Liver (tissue), 3 donors: ENCODE results near the gene SLC26A9.

Experiments
- GABPA ChIP-seq, 2 donors: IDR thresholded peaks in 1 of 2; conservative IDR thresholded peaks in 1 of 2; 2 replicates each; pipeline ENCODE4 v1.6.1; 2016; ENCODE audit warnings: antibody characterized with exemption in 2 of 2, mild to moderate bottlenecking in 1 of 2, moderate library complexity in 1 of 2
- JUND ChIP-seq, 2 donors: IDR thresholded peaks; 2 replicates each; pipeline ENCODE4 v1.6.1; 2016; ENCODE audit warnings: antibody characterized with exemption in 2 of 2
- RAD21 ChIP-seq, 2 donors: IDR thresholded peaks; 2 replicates each; pipeline ENCODE4 v1.6.1; 2016; ENCODE audit warnings: antibody characterized with exemption in 2 of 2, mild to moderate bottlenecking in 2 of 2
- SP1 ChIP-seq: IDR thresholded peaks from 2 replicates; pipeline ENCODE4 v1.6.1; 2018; ENCODE audit warnings: antibody characterized with exemption, mild to moderate bottlenecking
- TAF1 ChIP-seq: conservative IDR thresholded peaks from 2 replicates; pipeline ENCODE4 v1.6.1; 2016; ENCODE audit warnings: antibody characterized with exemption, mild to moderate bottlenecking
- TF ChIP-seq, protein P1 (sequence below): IDR thresholded peaks from 2 replicates; pipeline ENCODE4 v1.6.1; 2016; ENCODE audit warnings: antibody characterized with exemption, mild to moderate bottlenecking
- TF ChIP-seq, protein P2 (sequence below): fragments of 150-350 bp; IDR thresholded peaks from 2 replicates; pipeline ENCODE4 v1.5.1; 2017; ENCODE audit warnings: improper control_type of control experiment, low read depth, low read length; ENCODE audit not compliant: missing input control
- donor health status: healthy.
- donor health status: healthy.

GRCh38 chr1:205927676-205928075, 15.6 kb downstream of the SLC26A9 start:
- TF ChIP-seq, protein P1, sequence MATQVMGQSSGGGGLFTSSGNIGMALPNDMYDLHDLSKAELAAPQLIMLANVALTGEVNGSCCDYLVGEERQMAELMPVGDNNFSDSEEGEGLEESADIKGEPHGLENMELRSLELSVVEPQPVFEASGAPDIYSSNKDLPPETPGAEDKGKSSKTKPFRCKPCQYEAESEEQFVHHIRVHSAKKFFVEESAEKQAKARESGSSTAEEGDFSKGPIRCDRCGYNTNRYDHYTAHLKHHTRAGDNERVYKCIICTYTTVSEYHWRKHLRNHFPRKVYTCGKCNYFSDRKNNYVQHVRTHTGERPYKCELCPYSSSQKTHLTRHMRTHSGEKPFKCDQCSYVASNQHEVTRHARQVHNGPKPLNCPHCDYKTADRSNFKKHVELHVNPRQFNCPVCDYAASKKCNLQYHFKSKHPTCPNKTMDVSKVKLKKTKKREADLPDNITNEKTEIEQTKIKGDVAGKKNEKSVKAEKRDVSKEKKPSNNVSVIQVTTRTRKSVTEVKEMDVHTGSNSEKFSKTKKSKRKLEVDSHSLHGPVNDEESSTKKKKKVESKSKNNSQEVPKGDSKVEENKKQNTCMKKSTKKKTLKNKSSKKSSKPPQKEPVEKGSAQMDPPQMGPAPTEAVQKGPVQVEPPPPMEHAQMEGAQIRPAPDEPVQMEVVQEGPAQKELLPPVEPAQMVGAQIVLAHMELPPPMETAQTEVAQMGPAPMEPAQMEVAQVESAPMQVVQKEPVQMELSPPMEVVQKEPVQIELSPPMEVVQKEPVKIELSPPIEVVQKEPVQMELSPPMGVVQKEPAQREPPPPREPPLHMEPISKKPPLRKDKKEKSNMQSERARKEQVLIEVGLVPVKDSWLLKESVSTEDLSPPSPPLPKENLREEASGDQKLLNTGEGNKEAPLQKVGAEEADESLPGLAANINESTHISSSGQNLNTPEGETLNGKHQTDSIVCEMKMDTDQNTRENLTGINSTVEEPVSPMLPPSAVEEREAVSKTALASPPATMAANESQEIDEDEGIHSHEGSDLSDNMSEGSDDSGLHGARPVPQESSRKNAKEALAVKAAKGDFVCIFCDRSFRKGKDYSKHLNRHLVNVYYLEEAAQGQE, result no peak
- TF ChIP-seq, protein P2, sequence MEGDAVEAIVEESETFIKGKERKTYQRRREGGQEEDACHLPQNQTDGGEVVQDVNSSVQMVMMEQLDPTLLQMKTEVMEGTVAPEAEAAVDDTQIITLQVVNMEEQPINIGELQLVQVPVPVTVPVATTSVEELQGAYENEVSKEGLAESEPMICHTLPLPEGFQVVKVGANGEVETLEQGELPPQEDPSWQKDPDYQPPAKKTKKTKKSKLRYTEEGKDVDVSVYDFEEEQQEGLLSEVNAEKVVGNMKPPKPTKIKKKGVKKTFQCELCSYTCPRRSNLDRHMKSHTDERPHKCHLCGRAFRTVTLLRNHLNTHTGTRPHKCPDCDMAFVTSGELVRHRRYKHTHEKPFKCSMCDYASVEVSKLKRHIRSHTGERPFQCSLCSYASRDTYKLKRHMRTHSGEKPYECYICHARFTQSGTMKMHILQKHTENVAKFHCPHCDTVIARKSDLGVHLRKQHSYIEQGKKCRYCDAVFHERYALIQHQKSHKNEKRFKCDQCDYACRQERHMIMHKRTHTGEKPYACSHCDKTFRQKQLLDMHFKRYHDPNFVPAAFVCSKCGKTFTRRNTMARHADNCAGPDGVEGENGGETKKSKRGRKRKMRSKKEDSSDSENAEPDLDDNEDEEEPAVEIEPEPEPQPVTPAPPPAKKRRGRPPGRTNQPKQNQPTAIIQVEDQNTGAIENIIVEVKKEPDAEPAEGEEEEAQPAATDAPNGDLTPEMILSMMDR, result no peak
- no peak for TF ChIP-seq GABPA (IDR thresholded peaks at IDR 0.05 in 1 of 2, conservative IDR thresholded peaks at IDR 0.05 in 1 of 2)
- no peak for TF ChIP-seq SP1
- no peak for TF ChIP-seq RAD21 (IDR thresholded peaks at IDR 0.05)
- no peak for TF ChIP-seq JUND (IDR thresholded peaks at IDR 0.05)
- no peak for TF ChIP-seq TAF1
